NCI-H524 treated with DMSO at 0.1 percent for 48 hours (cell line): ENCODE results near the gene UTF1.
"Not testable (repeated sequence)": the region's sequence is repeated elsewhere in the genome, so short reads cannot be mapped to it uniquely, and the experiment has no call there.

Source experiments
- DNase-seq: peaks from one replicate; lab custom pipeline; 2025; lab: John Stamatoyannopoulos, UW

The UTF1 gene

GRCh38 chr10:133265052-133265451, 35.0 kb downstream of the UTF1 start:
- DNase-seq, result not testable (repeated sequence)

- no peak for DNase-seq
These were observed 36.2 kb downstream of the UTF1 start for GRCh38 chr10:133266056-133266795.

DNA sequence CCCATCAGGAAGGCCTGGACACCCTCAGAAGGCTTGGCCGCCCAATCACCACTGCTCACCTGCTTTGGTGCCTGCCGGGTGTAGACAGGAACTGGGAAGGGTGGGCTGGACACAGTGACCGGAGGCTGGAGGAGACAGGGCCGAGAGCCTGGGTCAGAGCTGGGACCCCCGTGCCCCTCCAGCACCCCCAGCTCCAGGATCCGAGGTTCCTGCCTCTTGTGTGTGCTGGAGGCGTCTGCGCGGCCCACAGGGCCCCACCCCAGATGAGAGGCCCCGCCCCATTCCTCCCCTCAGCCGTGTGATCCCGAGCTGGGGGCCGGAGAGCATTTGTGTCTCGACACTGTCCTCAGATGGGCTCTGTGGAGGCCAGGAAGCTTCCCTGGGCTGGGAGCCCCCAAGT, 37.3 kb downstream of the UTF1 start:
- DNase-seq, result no peak

- no peak for DNase-seq
These were observed 37.8 kb downstream of the UTF1 start for GRCh38 chr10:133267829-133268228.

- DNase-seq, result no peak
These were observed 38.5 kb downstream of the UTF1 start for GRCh38 chr10:133268532-133268931.

- no peak for DNase-seq
These were observed 39.4 kb downstream of the UTF1 start for GRCh38 chr10:133269367-133269766.

DNA sequence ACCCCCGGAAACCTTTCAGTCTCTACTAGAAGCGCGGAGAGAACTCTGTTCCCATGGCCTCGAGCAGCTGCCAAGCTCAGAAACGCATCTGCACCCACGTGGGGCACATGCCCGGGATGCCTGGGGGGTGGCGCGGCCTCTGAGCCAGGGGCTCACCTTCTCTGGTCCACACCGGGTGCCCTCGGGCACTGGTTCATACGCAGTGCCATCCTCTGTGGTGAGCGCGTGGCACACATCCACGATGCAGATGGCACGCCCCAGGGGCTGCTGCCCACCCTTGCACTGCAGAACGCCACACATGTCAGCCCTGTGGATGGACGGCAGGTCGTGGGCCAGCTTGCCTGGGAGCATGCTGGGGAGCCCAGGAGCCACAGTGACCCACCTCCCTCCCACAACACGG, 40.2 kb downstream of the UTF1 start:
- no peak for DNase-seq

DNA sequence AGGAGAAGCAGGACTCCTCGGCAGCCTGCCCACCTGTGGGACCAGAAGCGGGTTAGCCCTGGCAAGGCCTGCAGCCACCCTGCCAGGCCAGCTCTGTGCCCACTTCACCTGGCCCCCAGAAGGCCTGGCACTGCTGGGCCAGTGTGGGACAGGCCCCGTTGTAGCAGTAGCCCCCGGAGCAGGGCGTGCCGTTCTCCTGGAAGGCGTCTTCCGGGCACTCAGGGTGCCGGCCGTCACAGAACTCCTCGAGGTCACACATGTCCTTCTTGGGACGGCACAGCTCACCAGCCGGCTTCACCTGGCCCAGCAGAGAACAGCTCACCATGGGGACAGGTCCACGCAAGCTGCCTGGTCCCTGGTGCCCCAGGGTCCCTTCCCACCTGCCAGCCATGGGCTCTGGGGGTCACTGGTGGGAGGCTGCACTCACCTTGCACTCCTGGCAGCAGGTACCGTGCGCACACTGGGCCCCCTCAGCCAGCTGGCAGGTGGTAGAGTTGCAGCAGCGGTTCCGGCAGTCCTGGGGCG, 40.8 kb downstream of the UTF1 start:
- no peak for DNase-seq

DNA sequence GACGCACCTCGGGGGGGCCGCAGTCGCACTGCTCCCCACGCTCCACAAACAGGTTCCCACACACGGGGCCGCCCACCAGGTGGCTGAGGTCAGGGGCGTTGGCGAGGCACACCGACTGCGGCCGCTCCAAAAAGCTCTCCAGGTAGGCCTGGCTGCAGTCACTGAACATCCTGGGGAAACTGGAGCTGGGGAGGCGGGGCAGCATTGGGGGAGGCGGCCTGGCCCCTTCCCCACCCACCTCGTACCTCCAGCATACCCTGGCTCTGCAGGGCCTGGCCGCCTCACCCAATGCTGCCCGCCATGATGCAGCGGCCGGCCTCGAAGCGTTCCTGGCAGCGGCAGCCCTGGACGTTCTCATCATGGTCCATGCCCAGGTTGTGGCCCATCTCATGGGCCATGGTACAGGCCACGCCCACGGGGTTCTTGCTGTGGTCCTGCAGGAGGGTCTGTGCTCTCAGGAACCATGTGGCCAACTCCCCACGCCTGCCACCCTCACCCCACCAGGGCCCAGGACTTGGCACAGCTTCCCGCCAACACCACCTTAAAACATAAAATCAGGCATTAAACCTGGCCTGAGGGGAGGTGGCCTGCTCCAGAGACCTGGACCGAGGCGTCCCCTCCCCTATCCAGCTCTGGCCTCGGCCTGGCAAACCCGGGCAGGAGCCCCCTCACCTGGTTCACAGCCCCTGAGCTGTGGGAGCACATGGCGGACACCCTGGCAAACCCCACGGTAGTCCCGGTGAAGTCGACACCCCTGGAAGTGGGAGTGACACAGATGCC, 41.7 kb downstream of the UTF1 start:
- DNase-seq, result no peak

DNA sequence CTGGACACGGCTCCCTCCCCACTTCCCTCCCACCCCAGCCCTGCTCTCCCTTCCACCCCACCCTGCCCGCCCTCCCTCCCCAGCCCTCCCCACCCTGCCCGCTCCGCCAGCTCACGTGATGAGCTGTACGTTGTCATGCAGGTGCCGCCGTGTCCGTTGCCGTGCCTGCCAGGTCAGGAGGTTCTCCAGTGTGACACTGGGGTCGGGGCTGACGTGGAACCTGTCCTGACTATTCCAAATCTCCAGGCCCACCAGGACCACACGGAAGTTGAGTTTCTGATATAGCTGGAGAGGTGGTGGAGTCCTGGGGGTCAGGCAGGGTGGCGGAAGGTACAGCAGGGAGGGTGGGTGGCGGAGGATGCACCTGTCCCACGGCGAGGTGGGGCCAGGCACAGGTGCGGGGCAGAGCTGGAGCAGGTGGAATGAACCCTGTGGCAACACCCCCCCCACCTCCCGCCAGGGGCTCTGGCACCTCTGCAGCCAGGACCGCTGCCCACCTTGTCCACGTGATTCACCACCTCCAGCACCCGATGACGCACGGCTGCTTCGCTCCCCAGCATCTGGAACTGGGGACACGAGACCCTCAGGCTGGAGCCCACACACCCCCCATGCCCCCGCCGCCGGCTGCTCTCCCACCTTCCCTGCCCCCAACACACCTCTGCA, 42.4 kb downstream of the UTF1 start:
- no peak for DNase-seq

GRCh38 chr10:133272964-133273420, 43.0 kb downstream of the UTF1 start:
- DNase-seq, result no peak

- no peak for DNase-seq
These were observed 43.6 kb downstream of the UTF1 start for GRCh38 chr10:133273534-133274143.

DNA sequence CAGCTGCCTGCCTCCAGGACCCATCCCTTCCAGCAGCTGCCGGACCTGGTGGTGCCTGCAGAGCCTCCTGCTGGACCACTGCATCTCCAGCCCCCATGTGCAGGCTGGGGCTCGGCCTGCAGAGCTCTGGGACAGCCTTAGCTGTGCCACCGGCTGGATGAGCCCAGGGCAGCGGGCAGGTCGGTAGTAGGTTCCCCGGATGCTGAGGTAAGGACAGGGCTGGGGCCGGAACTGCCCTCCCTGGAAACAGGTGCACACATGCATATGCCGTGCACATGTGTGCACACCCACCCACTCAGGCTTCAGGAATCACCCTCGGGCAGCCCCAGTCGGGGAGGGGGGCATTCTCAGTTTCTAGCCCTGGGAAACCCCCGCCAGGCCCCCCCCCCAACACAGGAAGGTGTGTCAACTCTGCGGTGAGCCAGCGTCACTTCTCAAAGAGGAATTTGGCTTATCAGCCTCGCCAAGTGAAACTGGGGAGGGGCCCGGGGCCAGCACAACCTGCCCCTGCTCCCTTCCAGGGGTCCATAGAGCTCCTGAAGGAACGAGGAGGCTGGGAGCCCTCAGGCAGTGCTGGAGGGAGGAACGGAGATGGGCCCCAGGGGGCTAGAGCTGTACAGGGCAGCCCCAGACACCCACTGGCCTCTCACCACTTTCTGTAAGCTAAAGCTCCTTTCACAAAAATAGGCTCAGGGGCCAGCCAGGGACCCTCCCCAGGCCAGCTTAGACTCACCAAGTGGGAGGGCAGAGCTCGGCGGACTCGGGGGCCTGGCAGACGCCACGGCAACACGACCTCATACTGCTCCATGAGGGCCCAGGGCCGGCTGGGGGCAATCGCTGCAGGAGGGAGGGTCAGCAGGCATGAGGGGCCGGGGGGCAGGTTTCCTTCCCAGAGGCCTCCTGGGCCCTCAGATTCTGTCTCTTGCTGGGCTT, 45.0 kb downstream of the UTF1 start:
- DNase-seq, result no peak

DNA sequence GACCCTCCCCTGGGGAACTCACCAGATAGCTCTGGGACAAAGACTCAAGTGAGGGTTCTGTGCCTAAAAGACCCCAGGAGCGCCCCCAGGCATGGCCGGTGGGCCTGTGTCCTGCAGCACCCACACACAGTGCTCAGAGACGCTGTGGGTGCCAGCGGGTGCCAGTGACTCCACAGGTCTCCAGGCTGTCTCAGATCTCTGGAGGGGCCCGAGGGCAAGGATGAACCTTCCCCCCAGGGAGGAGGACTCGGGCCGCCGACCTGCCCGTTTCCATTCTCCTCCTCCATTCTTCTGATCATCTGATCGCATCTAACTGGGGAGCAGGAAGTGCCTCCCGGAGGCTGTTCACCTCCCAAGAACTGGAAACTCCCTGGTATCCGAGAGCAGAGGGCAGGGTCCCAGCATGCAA, 45.7 kb downstream of the UTF1 start:
- DNase-seq, result no peak

- DNase-seq, result no peak
These were observed 46.0 kb downstream of the UTF1 start for GRCh38 chr10:133276100-133276434.

- no peak for DNase-seq
These were observed 46.6 kb downstream of the UTF1 start, which contains the start of gene ADAM8 for GRCh38 chr10:133276435-133277201. Gene ADAM8 (minus strand): TSS chr10:133276868. CDS start chr10:133276817, 51 bp downstream.

DNA sequence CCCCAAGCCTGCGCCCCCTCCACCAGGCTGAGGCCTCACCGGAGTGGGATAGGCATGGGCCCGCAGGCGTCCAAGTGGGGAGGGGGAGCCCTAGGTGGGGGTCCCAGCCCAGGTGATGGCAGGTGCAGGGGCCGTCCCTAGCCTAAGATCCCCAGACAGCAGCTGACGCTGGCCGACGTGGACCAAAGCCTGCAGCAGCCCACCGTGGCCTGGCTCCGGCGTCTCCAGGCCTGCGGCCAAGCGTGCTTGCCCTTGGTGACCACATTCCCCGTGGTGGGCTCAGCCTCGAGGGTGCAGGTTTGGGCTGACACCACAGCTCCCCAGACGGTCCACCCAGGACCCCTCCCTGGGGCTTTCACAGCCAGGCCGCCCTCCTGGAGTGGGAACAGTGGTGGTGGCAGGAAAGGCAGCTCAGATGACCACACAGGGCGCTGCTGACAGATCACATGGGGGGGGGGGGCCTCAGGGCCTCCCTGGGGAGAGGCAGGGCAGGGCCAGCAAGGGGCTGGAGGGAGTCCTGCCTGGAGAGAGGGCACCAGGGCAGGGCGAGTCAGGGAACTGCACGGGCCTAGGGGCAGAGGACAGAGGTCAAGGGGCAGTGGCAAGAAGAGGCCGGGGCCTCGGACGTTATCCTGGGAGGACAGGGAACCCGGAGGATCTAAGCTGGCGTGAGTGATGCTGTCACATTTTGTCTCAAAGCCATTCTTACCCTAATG, 47.4 kb downstream of the UTF1 start:
- no peak for DNase-seq

DNA sequence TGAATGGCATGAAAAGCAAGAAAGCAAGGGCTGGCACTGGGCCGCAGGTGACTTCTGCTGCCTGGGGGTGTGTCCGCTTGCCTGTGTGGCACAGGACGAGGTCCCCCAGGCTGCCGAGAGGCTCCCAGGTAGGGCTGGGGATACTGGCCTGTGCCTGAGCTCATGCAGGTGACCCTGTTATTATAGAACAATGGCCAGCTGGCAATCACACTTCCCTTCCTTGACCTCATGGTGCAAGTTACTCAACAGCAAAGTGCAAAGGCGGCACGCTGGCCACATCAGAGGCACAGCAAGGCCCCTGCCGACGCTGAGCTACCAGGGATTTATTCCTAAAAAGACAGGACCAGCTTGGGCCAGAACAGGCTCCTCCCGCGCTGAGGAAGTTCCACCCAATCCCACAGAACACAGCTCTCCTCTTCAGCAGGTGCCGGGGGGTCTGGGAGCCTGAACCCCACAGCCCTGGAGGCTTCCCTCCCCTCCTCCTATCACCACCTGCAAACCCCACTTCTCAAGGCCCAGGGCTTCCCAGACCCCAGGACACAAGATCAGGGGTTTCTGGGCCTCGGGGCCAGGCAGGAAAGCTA, 48.1 kb downstream of the UTF1 start:
- no peak for DNase-seq

DNA sequence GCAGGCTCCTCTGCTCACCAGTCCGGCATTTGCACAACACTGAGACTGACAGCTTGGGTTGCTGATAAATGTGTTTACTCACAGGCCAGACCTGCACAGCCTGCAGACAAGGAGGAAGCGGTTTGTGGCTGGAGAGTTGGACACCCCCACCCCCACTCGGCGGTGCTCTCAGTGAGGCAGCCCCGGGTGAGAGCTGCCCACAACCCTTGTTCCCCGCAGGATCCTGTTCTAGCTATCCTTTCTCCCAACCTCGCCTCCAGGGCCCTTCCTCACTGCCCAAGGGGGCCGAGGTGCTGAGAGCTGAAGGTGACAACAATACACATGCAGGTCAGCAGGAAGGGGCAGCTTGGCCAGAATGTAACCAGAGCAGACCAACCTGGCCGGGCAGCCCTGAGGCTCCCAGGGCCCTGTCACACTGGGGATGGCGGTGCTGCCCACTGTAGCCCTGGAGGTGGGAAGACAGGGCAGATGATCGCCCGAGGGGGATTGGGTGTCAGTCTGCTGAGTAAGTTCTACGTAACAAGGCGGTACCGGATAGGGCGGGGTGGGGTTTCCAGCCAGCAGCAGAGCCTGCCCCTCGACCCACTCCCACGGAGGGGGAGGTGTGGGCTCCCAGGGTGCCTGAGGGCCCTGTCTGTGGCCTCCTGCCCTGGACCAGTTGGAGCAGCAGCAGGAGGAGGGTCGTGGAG, 48.7 kb downstream of the UTF1 start:
- no peak for DNase-seq
